Activated T-helper 9 cell treated with anti-CD3 and anti-CD28 coated beads, Interleukin-2, amount 50 U/mL, for 16 hours (primary cell): ENCODE results near the gene ALDOC.

Experiments
- DNase-seq: peaks from one replicate; pipeline ENCODE4 v3.0.0-alpha.2; 2020; ENCODE audit warnings: low read depth

ALDOC gene

DNA sequence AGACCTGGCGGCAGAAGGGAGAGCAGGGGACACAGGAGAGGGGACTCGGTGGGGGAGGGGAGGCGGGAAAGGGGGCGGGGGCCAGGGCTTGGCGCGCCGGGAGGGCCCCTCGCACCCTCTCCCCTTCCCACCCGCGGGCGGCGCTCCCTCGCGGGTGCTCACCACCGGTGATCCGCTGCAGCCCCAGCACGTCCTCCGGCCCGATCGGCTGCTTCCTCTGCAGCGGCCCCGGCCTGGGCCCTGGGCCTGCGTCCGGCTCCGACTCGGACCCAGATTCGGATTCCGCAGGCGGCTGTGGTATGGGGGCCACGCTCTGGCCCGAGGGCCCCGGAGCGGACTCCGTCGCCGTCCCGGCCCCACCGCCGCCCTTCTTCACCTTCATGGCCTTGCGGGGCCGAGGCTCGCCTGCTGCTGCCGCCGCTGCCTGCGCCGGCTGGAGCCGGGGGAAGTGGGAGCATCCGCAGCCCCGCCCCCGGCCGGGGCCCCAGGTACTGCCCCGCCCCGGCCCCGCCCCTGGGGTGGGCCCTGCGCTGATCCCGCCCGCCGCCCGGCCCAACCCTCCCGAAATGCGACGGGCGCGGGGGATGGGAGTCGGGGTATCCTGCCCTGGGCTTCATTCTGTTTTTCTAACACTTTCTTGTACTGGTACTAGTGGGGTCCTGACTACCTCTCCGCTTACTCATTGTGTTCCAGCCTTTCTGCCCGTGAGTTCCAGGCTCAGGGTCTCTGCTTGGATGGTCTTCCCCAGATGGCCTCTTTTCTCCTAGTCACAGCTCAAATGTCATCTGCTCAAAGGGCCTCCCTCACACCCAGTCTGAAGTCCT lies 24.3 kb downstream of the ALDOC start, which contains the start of gene UNC119:
Gene UNC119 (minus strand): TSS at position 449 of the 824 bp plus-strand sequence. CDS start 67 bp downstream, at position 382.
- DNase-seq = peak; percentile 75

GRCh38 chr17:28551421-28552175 lies 25.1 kb downstream of the ALDOC start:
- DNase-seq = no peak

GRCh38 chr17:28550858-28551257 lies 25.8 kb downstream of the ALDOC start:
- DNase-seq = no peak

GRCh38 chr17:28549236-28550132 lies 27.2 kb downstream of the ALDOC start:
- peak; percentile 41 for DNase-seq

DNA sequence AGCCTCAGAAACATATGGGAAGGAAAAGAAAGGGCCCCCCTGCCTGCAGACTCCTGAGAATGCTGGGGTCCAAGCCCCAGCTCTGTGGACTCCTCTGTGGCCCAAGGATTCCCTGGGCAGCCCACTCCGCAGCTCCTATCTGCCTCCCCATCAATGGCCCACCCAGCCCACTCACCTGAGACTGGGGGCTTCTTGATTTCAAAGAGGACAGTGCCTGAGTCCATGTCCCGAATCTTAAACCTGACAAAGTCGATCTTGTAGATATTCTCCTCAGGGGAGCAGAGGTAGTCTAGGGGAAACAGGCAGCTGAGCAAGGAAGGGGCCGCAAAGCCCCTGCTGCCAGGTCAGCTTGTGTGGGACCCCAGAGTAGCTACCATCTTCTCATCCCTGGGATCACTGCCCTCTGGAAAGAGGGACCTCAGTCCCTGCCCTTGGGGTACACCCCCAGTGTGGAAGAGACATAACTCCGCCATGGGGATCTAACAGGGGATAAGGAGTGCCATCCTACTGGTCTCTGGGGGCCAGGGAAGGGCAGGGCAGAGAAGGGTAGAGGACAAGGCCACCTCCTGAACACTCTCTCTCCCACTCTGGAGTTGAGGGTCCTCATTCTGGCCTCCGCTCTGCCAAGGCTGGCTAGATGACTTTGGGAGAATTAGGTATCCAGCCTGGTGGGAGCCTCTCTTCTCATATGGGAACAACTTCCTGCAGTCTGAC lies 28.1 kb downstream of the ALDOC start:
- DNase-seq = no peak

GRCh38 chr17:28547623-28548416 lies 28.9 kb downstream of the ALDOC start:
- peak; percentile 52 for DNase-seq

DNA sequence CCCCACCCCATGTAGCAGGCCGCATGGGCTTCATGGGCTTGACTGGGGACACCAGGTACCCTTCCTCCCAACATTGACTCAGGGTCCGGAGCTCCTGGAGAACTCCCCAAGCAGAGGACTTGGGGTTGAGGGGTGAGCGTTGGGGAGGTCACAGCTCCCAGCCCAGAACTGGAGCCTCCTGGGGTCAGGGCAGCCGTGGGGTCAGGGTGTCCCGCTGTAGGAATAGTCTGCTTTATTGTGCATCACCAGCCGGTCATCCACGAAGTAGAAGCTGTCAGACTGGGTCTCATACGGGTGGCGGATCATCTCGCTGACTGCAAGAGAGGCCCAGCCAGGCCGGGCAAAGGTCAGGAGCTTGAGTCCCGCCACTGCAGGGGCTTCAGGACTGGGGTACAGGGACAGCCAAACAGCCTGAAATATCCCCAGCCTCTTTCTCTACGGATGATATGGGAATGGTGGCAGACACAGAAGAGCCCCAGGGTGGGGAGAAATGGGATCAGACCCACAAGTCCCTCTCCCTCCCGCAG lies 29.5 kb downstream of the ALDOC start:
- no peak for DNase-seq

- no peak for DNase-seq
Observed at GRCh38 chr17:28545787-28546415, 30.8 kb downstream of the ALDOC start.

- no peak for DNase-seq
Observed at GRCh38 chr17:28545141-28545503, 31.6 kb downstream of the ALDOC start.

DNA sequence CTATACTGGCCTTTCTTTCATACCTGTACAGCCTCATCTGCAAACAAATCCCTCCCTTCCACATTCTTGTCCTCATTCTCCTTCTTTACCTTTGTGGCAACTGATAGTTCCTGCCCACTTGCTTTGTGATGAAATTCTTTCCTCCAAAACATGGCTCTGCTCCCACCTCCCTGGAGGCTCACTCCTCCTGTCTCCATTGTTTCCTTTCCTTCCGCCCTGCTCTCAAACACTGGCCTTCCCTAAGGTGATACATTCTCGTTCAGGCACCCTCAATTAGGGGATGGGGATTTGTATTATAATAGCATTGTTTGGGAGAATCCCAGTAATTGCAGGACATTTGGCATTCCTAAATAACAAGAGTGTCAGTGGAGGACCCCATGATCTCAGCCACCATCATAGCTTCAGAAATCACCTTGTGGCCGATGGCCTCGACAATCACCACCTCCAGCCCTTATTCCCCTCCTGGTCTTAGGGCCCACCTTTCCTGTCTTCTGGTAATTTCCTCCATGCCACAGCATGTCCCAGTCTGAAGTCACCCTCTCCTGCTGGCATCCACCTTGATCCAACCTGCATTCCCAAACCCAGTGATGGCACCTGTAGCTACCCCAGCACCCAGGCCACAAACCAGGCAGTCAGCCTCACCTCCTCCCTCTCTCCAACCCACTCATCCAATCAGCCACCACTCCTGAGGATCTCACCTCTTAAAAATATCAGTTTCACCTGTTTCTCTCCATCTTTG lies 32.1 kb downstream of the ALDOC start:
- DNase-seq = no peak

DNA sequence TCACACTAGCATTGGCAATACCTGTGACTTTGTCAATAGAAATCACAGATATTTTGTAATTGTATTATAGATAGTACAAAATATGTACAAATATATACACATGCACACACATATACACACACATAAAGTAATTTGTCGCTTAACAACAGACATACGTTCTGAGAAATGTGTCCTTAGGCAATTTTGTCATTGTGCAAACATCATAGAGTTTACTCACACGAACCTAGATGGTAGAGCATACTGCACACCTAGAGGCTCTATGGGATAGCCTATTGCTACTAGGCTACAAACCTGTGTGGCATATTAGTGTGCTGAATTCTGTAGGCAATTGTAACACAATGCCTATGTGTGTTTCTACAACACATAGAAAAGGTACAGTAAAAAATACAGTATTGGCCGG lies 35.3 kb downstream of the ALDOC start:
- no peak for DNase-seq

GRCh38 chr17:28540231-28540630 lies 36.5 kb downstream of the ALDOC start:
- no peak for DNase-seq

- no peak for DNase-seq
Observed at GRCh38 chr17:28538296-28538895, 38.3 kb downstream of the ALDOC start.

- DNase-seq = no peak
Observed at GRCh38 chr17:28537219-28537610, 39.5 kb downstream of the ALDOC start.

DNA sequence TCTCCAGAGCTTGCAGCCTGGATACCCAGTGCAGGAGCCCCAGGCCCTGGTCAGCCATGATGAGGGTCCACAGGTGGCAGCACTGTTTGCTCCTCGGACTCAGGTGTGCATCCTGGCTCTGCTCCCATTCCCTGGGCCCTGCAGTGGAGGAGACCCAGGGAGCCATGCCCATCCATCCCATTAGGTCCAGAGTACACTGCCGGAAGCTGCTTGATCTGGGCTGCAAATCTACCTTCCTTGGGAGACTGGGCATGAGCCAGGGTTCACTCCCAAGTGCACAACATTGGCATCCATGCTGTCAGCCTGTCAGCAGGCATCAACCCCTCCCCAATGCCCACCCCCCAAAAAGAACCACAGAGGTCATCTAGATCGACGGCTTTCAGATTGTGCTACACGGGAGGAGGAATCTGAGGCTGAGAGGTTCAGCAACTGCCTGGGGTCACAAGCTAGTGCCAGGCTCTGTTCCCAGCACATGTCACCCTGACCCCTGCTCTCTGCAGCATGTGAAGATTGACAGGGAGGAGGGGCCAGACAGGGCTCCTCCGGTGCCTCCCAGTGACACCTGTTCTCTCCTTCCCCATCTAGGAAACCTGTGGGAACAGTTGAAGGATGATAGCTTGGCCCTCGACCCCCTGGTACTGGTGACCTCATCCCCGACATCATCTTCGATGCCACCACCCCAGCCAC lies 40.0 kb downstream of the ALDOC start:
- DNase-seq = no peak

DNA sequence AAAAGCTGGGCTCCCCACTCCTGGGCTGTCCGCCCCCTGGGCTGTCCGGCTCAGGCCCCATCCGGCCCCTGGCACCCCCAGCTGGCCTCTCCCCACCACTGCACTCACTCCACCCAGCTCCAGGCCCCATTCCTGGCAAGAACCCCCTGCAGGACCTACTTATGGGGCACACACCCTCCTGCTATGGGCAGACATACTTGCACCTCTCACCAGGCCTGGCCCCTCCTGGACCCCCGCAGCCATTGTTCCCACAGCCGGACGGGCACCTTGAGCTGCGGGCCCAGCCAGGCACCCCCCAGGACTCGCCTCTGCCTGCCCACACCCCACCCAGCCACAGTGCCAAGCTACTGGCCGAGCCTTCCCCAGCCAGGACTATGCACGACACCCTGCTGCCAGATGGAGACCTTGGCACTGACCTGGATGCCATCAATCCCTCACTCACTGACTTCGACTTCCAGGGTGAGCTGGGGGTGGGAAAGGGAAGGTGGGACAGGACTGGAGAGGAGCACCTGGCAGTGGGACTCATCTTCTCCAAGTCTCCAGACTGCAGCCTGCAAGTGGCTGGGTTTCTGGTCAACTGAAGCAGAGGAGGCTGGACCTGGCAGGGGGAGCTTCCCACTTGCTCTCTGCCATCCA lies 41.8 kb downstream of the ALDOC start:
- no peak for DNase-seq

DNA sequence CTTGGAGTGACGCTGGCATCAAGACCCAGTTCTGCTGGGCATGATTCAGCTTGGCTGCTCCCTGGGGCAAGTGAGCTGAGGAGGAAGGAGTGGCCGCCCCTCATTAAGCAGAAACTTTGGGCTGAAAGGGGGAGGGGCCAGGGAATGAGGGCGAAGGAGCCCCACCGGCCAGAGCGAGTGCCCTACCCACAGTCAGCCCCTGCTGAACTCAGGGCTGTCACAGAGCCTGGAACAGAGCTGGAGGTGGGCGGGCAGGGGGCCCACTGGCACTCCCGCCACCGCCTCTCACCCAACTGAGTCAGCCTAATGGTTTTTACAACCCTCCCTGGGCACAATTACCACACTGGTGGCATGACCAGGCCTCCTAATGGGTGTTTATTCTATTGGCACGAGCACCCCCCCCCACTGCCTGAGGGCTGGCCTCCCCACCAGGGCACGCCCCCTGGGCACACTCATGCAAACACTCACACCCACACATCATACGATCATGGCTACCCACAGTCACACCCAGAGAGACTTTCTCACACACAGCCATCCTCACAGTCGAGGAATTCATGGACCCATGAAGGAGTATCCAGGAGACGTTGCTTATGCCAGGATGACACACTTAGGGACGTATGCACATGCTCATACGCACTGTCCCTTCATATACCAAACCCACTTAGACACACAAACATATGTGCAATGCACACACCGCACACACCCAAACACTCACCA lies 43.4 kb downstream of the ALDOC start:
- no peak for DNase-seq
